Smooth muscle cell (in vitro differentiated cells): ENCODE results near the gene SGIP1. TPM values are rescaled to one million over a fixed set of nuclear protein-coding genes. Genes with fewer than 3 reads are reported as not detected.

Source experiments
- DNase-seq: peaks from one replicate; lab custom pipeline; 2025; ENCODE audit not compliant: unreplicated experiment; lab: John Stamatoyannopoulos, UW
- H2AFZ ChIP-seq: fragments of 200-600 bp; sonication (generic); 2 replicates; pipeline ENCODE4 v1.6.0; 2016; ENCODE audit warnings: antibody characterized with exemption, low read depth, mild to moderate bottlenecking
- H3F3A ChIP-seq: fragments of 200-600 bp; sonication (generic); 2 replicates; pipeline ENCODE4 v1.6.0; 2017; ENCODE audit warnings: antibody characterized with exemption, low read depth
- H3K27ac ChIP-seq: fragments of 200-600 bp; sonication (generic); 2 replicates; pipeline ENCODE4 v1.5.1; 2016; ENCODE audit warnings: low read depth, mild to moderate bottlenecking
- H3K27me3 ChIP-seq: fragments of 200-600 bp; sonication (generic); 2 replicates; pipeline ENCODE4 v1.6.1; 2016; ENCODE audit warnings: low read depth, mild to moderate bottlenecking
- H3K36me3 ChIP-seq: fragments of 200-600 bp; sonication (generic); 2 replicates; pipeline ENCODE4 v1.5.1; 2016; ENCODE audit warnings: low read depth
- H3K4me1 ChIP-seq: fragments of 200-600 bp; sonication (generic); 2 replicates; pipeline ENCODE4 v1.5.1; 2016; ENCODE audit warnings: low read depth
- H3K4me2 ChIP-seq: fragments of 200-600 bp; sonication (generic); 2 replicates; pipeline ENCODE4 v1.6.0; 2016; ENCODE audit warnings: mild to moderate bottlenecking
- H3K4me3 ChIP-seq: fragments of 200-600 bp; sonication (generic); 2 replicates; pipeline ENCODE4 v1.5.1; 2016; ENCODE audit warnings: mild to moderate bottlenecking
- H3K79me2 ChIP-seq: fragments of 200-600 bp; sonication (generic); 2 replicates; pipeline ENCODE4 v1.6.0; 2016; ENCODE audit warnings: low read depth, mild to moderate bottlenecking
- H3K9ac ChIP-seq: fragments of 200-600 bp; sonication (generic); 2 replicates; pipeline ENCODE4 v1.6.0; 2016; ENCODE audit warnings: low read depth
- H3K9me3 ChIP-seq: fragments of 200-600 bp; sonication (generic); replicated peaks from 2 replicates; pipeline ENCODE4 v1.5.1; 2016; ENCODE audit warnings: low read depth
- H4K20me1 ChIP-seq: fragments of 200-600 bp; sonication (generic); 2 replicates; pipeline ENCODE4 v1.6.0; 2016; ENCODE audit warnings: low read depth
- CTCF ChIP-seq: fragments of 200-600 bp; sonication (generic); IDR thresholded peaks from 2 replicates; pipeline ENCODE4 v1.5.1; 2017; ENCODE audit warnings: borderline replicate concordance, mild to moderate bottlenecking, antibody characterized with exemption; ENCODE audit not compliant: insufficient read depth, poor library complexity, severe bottlenecking
- WGBS: methylation state at CpG from one replicate; pipeline ENCODE4 v1.1.7; 2016; ENCODE audit warnings: low lambda C conversion rate; 5-methylcytosine and 5-hydroxymethylcytosine counted together
- polyA plus RNA-seq: library from polyadenylated mRNA; unstranded; fragments of >200 nt; fragmentation: Nextera tagmentation; extraction: Ambion mirVana; gene quantifications from 2 replicates; pipeline ENCODE4 v1.2.1, GENCODE V29; 2016
- total RNA-seq: library from RNA; depleted of rRNA; stranded (reverse); fragments of >200 nt; gene quantifications from 2 replicates; pipeline ENCODE4 v1.2.3, GENCODE V29; 2014

SGIP1 gene
- total and polyA plus RNA-seq, 2 experiments from 2014 or later = 0.89 to 3.5 TPM

- Histone ChIP-seq H3K27ac (no peak overlapping the region), H3K9me3 (no peaks in the 10 kb centered on the region), H3K27me3 (no peaks in the 10 kb centered on the region), H3K79me2 (no peaks in the 10 kb centered on the region), H4K20me1 (no peaks in the 10 kb centered on the region), H3K9ac (no peak overlapping the region), H3K36me3 (no peaks in the 10 kb centered on the region), H3F3A (peaks cover 6% of the 10 kb centered on the region), H3K4me3 (no peak overlapping the region), H3K4me1 (no peaks in the 10 kb centered on the region), H3K4me2 (no peak overlapping the region), H2AFZ (no peak overlapping the region)
- TF ChIP-seq CTCF = no peak
- WGBS = 40% methylated on average over 1 of the region's 1 CpG
- DNase-seq = no peak
These were observed 137.5 kb downstream of the SGIP1 start for GRCh38 chr1:66671455-66671854.

DNA sequence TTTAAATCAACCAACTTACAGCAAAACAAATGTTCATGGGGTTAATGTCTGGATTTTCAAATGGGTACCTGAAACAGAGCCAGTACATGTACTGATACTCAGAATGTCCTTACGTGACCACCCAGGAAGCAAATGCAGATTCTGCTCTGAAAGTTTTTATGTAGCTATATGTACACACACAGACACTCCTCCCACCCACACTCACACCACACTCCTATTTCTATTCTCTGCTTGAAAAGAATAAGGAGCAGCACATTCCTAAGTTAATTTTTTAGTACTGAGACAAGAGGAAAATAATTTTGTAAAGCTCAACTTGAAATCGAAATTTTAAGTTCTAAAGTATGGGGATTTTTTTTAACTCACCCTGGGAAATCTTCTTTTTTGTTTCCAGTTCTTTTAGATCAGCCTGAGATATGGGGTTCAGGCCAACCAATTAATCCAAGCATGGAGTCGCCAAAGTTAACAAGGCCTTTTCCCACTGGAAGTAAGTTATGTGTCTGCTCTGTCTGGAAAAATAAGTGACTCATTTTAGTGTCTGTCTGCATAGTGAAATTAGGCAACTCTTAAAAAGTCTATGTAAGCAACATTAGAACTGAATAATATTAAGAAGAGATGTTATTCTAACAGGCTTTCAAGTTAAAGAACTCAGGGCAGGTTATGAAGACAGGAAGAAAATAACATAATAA, 142.8 kb downstream of the SGIP1 start:
- no peaks in the 10 kb centered on the region for H3K27me3 ChIP-seq
- H3K9me3 ChIP-seq = no peaks in the 10 kb centered on the region
- H2AFZ ChIP-seq = peak overlapping the region; percentile 71
- DNase-seq = no peak
- TF ChIP-seq CTCF = no peak
- peak overlapping the region; percentile 83 for H3K9ac ChIP-seq
- no peaks in the 10 kb centered on the region for H3K79me2 ChIP-seq
- 23% methylated on average over 3 of the region's 3 CpGs for WGBS
- H3K4me3 ChIP-seq = no peak overlapping the region
- H3K4me1 ChIP-seq = no peaks in the 10 kb centered on the region
- peaks cover 6% of the 10 kb centered on the region for H3F3A ChIP-seq
- H3K27ac ChIP-seq = peak overlapping the region; percentile 99
- H4K20me1 ChIP-seq = no peaks in the 10 kb centered on the region
- H3K4me2 ChIP-seq = peak overlapping the region; percentile 69
- H3K36me3 ChIP-seq = no peaks in the 10 kb centered on the region

DNA sequence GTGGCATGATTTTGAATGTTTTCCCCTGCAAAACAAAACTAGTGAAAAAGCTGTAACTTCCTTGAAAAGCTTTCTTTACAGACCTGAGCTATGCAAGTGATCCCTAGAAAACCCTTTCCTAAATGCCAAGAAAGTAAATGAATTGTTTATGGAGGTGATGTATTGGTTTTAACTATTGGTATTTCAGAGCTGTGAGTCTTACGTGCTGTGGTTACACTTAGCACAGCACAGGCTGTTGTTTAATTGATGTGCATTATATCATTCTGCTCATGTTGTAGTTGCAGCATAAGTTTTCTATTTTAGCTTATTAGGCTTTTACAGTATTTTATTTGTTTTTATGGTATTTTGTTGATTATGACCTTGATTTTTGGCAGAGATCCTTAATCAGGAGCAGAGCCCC, 144.2 kb downstream of the SGIP1 start:
- WGBS = 52% methylated on average over 1 of the region's 1 CpG
- no peak for DNase-seq
- Histone ChIP-seq H3K4me2 (no peak overlapping the region), H3K4me3 (no peak overlapping the region), H3K9ac (peak overlapping the region; percentile 83), H3F3A (peaks cover 6% of the 10 kb centered on the region), H3K79me2 (no peaks in the 10 kb centered on the region), H4K20me1 (no peaks in the 10 kb centered on the region), H3K4me1 (no peaks in the 10 kb centered on the region), H2AFZ (no peak overlapping the region), H3K9me3 (no peaks in the 10 kb centered on the region), H3K36me3 (no peaks in the 10 kb centered on the region), H3K27ac (peak overlapping the region; percentile 99), H3K27me3 (no peaks in the 10 kb centered on the region)
- no peak for TF ChIP-seq CTCF

- H3F3A ChIP-seq = peaks cover 6% of the 10 kb centered on the region
- DNase-seq = no peak
- H2AFZ ChIP-seq = no peak overlapping the region
- WGBS = 80% methylated on average over 5 of the region's 5 CpGs
- H3K4me3 ChIP-seq = no peak overlapping the region
- H3K36me3 ChIP-seq = no peaks in the 10 kb centered on the region
- H3K9me3 ChIP-seq = no peaks in the 10 kb centered on the region
- no peak for TF ChIP-seq CTCF
- H3K27me3 ChIP-seq = no peaks in the 10 kb centered on the region
- no peak overlapping the region for H3K9ac ChIP-seq
- peak overlapping the region; percentile 99 for H3K27ac ChIP-seq
- no peaks in the 10 kb centered on the region for H3K4me1 ChIP-seq
- H4K20me1 ChIP-seq = no peaks in the 10 kb centered on the region
- H3K79me2 ChIP-seq = no peaks in the 10 kb centered on the region
- no peak overlapping the region for H3K4me2 ChIP-seq
These were observed 145.2 kb downstream of the SGIP1 start for GRCh38 chr1:66679140-66679539.
